C4-2B (cell line): ENCODE results near the gene CHST9.

Experiments used
- H3K27ac ChIP-seq: fragments of 450-650 bp; 2 replicates; pipeline ENCODE4 v1.5.1; 2017
- CTCF ChIP-seq: fragments of 450-650 bp; conservative IDR thresholded peaks from 2 replicates; pipeline ENCODE4 v1.5.1; 2017; ENCODE audit warnings: mild to moderate bottlenecking
- ZFX ChIP-seq: fragments of 450-650 bp; IDR thresholded peaks from 2 replicates; pipeline ENCODE4 v1.6.1; 2017

CHST9 gene

GRCh38 chr18:27030421-27030820, 154.7 kb downstream of the CHST9 start:
- no peak for TF ChIP-seq ZFX
- no peak for TF ChIP-seq CTCF

GRCh38 chr18:27022477-27022876, 162.6 kb downstream of the CHST9 start:
- TF ChIP-seq ZFX (no peak), CTCF (no peak)
- no peak overlapping the region for H3K27ac ChIP-seq

More at GRCh38 chr18:27030421-27030820, 154.7 kb downstream of the CHST9 start:
- no peak overlapping the region for H3K27ac ChIP-seq

GRCh38 chr18:27017901-27018500, 167.1 kb downstream of the CHST9 start:
- H3K27ac ChIP-seq, result no peak overlapping the region

GRCh38 chr18:27014841-27015240, 170.3 kb downstream of the CHST9 start:
- H3K27ac ChIP-seq, result no peak overlapping the region
- no peak for TF ChIP-seq CTCF
- no peak for TF ChIP-seq ZFX

More at GRCh38 chr18:27017901-27018500, 167.1 kb downstream of the CHST9 start:
- TF ChIP-seq ZFX, result no peak
- peak; percentile 78 for TF ChIP-seq CTCF

- TF ChIP-seq CTCF, result no peak
- TF ChIP-seq ZFX, result no peak
- no peak overlapping the region for H3K27ac ChIP-seq
These were observed 174.3 kb downstream of the CHST9 start for GRCh38 chr18:27010784-27011183.

- H3K27ac ChIP-seq, result no peak overlapping the region
- TF ChIP-seq CTCF, result no peak
- no peak for TF ChIP-seq ZFX
These were observed 175.8 kb downstream of the CHST9 start for GRCh38 chr18:27009293-27009692.

GRCh38 chr18:27008575-27008974, 176.5 kb downstream of the CHST9 start:
- TF ChIP-seq CTCF (no peak), ZFX (no peak)
- H3K27ac ChIP-seq, result no peak overlapping the region
